Tibial nerve (tissue), 4 donors: ENCODE data around the gene SCYL2. TPM values are rescaled to one million over a fixed set of nuclear protein-coding genes. Genes with fewer than 3 reads are reported as not detected.
"Not testable (repeated sequence)": the region's sequence is repeated elsewhere in the genome, so short reads cannot be mapped to it uniquely, and the experiment has no call there.

Experiments
- DNase-seq, 2 donors: peaks; one replicate each; pipeline ENCODE4 v3.0.0-alpha.2; 2019; ENCODE audit warnings: low spot score in 2 of 2
- H3K27ac ChIP-seq, 4 donors: fragments of 200-600 bp; sonication (generic) in 3 of 4; one replicate each; pipeline ENCODE4 v1.5.1; 2017 to 2019; ENCODE audit warnings: mild to moderate bottlenecking in 1 of 4
- H3K27me3 ChIP-seq, 2 donors: fragments of 200-600 bp; sonication (generic) in 1 of 2; one replicate each; pipeline versions ENCODE4 v1.5.1 to v1.6.0; 2017 to 2019
- H3K36me3 ChIP-seq, 3 donors: fragments of 200-600 bp; sonication (generic); one replicate each; pipeline ENCODE4 v1.5.1; 2018 to 2019
- H3K4me1 ChIP-seq, 4 donors: fragments of 200-600 bp; sonication (generic) in 3 of 4; one replicate each; pipeline ENCODE4 v1.5.1; 2017 to 2019
- H3K4me3 ChIP-seq, 4 donors: fragments of 200-600 bp; sonication (generic) in 3 of 4; one replicate each; pipeline ENCODE4 v1.5.1; 2017 to 2019; ENCODE audit warnings: mild to moderate bottlenecking in 1 of 4, moderate library complexity in 1 of 4
- H3K9me3 ChIP-seq, 4 donors: fragments of 200-600 bp; sonication (generic) in 3 of 4; one replicate each; pipeline ENCODE4 v1.5.1; 2017 to 2019
- CTCF ChIP-seq, 5 experiments: fragments of 200-600 bp in 3 of 5; fragments of 450-650 bp in 2 of 5; sonication (generic) in 3 of 5; IDR thresholded peaks; one replicate each; pipeline ENCODE4 v1.5.1; 2016 to 2019; ENCODE audit warnings: antibody characterized with exemption in 5 of 5, mild to moderate bottlenecking in 3 of 5, moderate library complexity in 2 of 5
- EP300 ChIP-seq, 2 donors: sonication (generic); formaldehyde crosslinking; IDR thresholded peaks; one replicate each; pipeline ENCODE4 v1.6.1; 2017; ENCODE audit warnings: antibody characterized with exemption in 2 of 2, mild to moderate bottlenecking in 1 of 2
- POLR2A ChIP-seq, 2 donors: fragments of 450-650 bp; IDR thresholded peaks; one replicate each; pipeline ENCODE4 v1.6.1; 2017; ENCODE audit warnings: antibody characterized with exemption in 2 of 2, mild to moderate bottlenecking in 2 of 2, moderate library complexity in 2 of 2
- WGBS, 2 donors: methylation state at CpG; one replicate each; pipeline ENCODE4 v1.1.5; 2018; 5-methylcytosine and 5-hydroxymethylcytosine counted together
- total RNA-seq, 4 donors: library from RNA; depleted of rRNA; stranded (reverse); fragments of >200 nt; gene quantifications; one replicate each; pipeline ENCODE4 v1.1.0, GENCODE V29; 2016

Gene SCYL2
- total RNA-seq, 4 donors from 2014 or later: 37.5 to 70.1 (median 54.6) TPM

DNA sequence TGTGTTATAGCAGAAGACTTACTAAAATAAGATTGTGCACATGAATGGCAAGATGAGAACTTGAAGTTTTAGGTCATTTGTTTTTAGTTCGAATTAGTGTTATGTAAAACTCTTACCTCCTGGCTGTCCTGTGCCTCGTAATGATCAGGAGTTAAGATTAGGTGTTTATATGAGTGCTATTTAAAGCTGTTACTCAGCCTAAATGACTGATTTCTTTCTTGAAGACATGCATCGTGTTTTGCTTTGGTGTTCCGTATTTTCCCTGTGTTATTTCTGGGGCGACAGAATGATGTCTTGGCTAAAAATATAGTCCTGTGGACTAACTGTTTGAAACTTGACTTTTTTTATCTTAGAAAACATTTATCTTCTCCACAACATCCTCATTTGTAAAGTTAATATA lies 22.1 kb downstream of the SCYL2 start:
- no peak for TF ChIP-seq EP300 (IDR thresholded peaks at IDR 0.05)
- Histone ChIP-seq H3K4me1 (no peaks in the 10 kb centered on the region), H3K27ac (no peak overlapping the region), H3K9me3 (no peaks in the 10 kb centered on the region), H3K4me3 (no peak overlapping the region), H3K27me3 (no peaks in the 10 kb centered on the region), H3K36me3 (peaks cover 0 to 32% (median 0%) of the 10 kb centered on the region in 3 donors)
- 88 to 90% methylated on average over 5 of the region's 5 CpGs for WGBS, 2 donors
- no peak for DNase-seq

DNA sequence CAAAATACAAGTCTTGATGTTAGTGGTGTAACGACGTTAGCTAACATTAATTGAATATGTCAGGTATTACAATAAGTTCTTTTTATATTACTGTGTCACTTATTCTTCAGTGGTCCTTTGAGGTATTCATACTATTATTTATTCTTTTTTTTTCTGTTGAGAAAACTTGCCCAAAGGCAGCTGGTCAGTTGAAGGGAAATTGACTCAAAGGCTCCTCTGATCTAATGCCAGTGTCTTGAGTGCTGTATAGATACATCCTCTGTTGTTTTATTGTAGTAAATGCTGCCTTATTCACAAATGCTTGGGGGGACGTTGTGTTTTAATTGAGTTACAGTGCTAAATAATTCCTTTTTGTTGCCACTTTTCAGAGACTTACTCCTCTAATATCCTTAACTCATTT lies 23.0 kb downstream of the SCYL2 start:
- Histone ChIP-seq H3K36me3 (peaks cover 0 to 22% (median 0%) of the 10 kb centered on the region in 3 donors), H3K4me1 (no peaks in the 10 kb centered on the region), H3K27ac (no peak overlapping the region), H3K27me3 (no peaks in the 10 kb centered on the region), H3K4me3 (no peak overlapping the region), H3K9me3 (no peaks in the 10 kb centered on the region)
- WGBS, 2 donors: 59 to 65% methylated on average over 3 of the region's 3 CpGs
- TF ChIP-seq EP300 (IDR thresholded peaks at IDR 0.05): no peak
- no peak for TF ChIP-seq CTCF (IDR thresholded peaks at IDR 0.05)
- TF ChIP-seq POLR2A (IDR thresholded peaks at IDR 0.05): no peak
- DNase-seq: no peak

GRCh38 chr12:100293017-100293416 lies 26.0 kb downstream of the SCYL2 start:
- Histone ChIP-seq H3K9me3 (no peaks in the 10 kb centered on the region), H3K4me3 (no peak overlapping the region), H3K4me1 (no peaks in the 10 kb centered on the region), H3K36me3 (peaks cover 0 to 32% (median 0%) of the 10 kb centered on the region in 3 donors), H3K27ac (no peak overlapping the region), H3K27me3 (no peaks in the 10 kb centered on the region)
- no peak for DNase-seq
- no peak for TF ChIP-seq POLR2A (IDR thresholded peaks at IDR 0.05)
- no peak for TF ChIP-seq CTCF (IDR thresholded peaks at IDR 0.05)
- TF ChIP-seq EP300 (IDR thresholded peaks at IDR 0.05): no peak
- WGBS, 2 donors: 91 to 100% methylated on average over 1 of the region's 1 CpG

DNA sequence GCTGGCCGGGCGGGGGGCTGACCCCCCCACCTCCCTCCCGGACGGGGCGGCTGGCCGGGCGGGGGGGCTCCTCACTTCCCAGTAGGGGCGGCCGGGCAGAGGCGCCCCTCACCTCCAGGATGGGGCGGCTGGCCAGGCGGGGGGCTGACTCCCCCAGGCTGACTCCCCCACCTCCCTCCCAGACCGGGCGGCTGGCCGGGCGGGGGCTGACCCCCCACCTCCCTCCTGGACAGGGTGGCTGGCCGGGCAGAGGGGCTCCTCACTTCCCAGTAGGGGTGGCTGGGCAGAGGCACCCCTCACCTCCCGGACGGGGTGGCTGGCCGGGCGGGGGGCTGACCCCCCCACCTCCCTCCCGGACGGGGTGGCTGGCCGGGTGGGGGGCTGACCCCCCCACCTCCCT lies 27.4 kb downstream of the SCYL2 start:
- DNase-seq, H3K4me3 ChIP-seq, H3K9me3 ChIP-seq, H3K27ac ChIP-seq, H3K27me3 ChIP-seq, H3K4me1 ChIP-seq: not testable (repeated sequence)
- peaks cover 0 to 46% (median 0%) of the 10 kb centered on the region in 3 donors for H3K36me3 ChIP-seq
- WGBS, 2 donors: 100% methylated on average over 6 of the region's 24 CpGs; no CpG with 5 or more reads in 1 of the 2 donors

GRCh38 chr12:100295764-100296555 lies 29.0 kb downstream of the SCYL2 start:
- H3K4me3 ChIP-seq: no peak overlapping the region
- H3K27ac ChIP-seq: no peak overlapping the region
- WGBS, 2 donors: 84 to 87% methylated on average over 4 of the region's 4 CpGs
- H3K36me3 ChIP-seq: peaks cover 0 to 62% (median 0%) of the 10 kb centered on the region in 3 donors
- TF ChIP-seq CTCF (IDR thresholded peaks at IDR 0.05) (no peak), POLR2A (IDR thresholded peaks at IDR 0.05) (no peak), EP300 (IDR thresholded peaks at IDR 0.05) (no peak)
- peaks cover 0 to 6% (median 0%) of the 10 kb centered on the region in 4 donors for H3K9me3 ChIP-seq
- no peaks in the 10 kb centered on the region for H3K27me3 ChIP-seq
- no peak for DNase-seq
- no peaks in the 10 kb centered on the region for H3K4me1 ChIP-seq

DNA sequence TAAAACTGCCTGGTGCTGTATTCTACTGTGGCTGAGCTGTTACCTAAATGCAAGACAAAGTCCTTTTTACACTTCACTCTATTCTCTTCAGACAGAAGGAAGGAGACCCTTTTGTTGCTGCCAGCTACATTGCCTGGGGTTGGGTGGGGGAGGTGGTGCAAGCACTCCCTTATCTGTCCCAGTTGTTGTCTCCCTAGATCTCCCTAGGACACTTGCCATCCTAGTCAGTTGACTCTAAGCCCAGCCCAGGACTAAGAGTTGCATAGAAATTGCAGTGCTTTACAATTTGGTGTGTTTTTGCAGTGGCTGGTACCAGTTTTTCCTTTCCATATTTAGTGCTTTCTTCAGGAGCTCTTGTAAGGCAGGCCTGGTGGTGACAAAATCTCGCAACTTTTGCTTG lies 35.1 kb downstream of the SCYL2 start:
- 93 to 97% methylated on average over 1 of the region's 1 CpG for WGBS, 2 donors
- Histone ChIP-seq H3K9me3 (peaks cover 0 to 11% (median 0%) of the 10 kb centered on the region in 4 donors), H3K27ac (no peak overlapping the region), H3K4me3 (no peak overlapping the region), H3K4me1 (no peaks in the 10 kb centered on the region), H3K27me3 (no peaks in the 10 kb centered on the region), H3K36me3 (peaks cover 0 to 82% (median 8%) of the 10 kb centered on the region in 3 donors)
- TF ChIP-seq EP300 (IDR thresholded peaks at IDR 0.05): no peak
- no peak for TF ChIP-seq CTCF (IDR thresholded peaks at IDR 0.05)
- TF ChIP-seq POLR2A (IDR thresholded peaks at IDR 0.05): no peak
- DNase-seq: no peak
